Activated T-helper 2 cell treated with anti-CD3 and anti-CD28 coated beads, Interferon-gamma antibody, Interleukin-2, Interleukin-4, amounts not matched to agents 10 μg/mL and 5 μg/mL and 100 μg/mL, durations not matched to agents 14 hours and 24 hours and 36 hours (primary cell): ENCODE results near the gene PTK7. TPM values are rescaled to one million over a fixed set of nuclear protein-coding genes. Genes with fewer than 3 reads are reported as not detected.
A peak's percentile ranks its signal among the peaks of the same experiment; 100 is the strongest.
"Not testable (repeated sequence)": the region's sequence is repeated elsewhere in the genome, so short reads cannot be mapped to it uniquely, and the experiment has no call there.

Experiments used
- DNase-seq: peaks from one replicate; pipeline ENCODE4 v3.0.0; 2021; ENCODE audit warnings: low spot score
- H3K27ac Mint-ChIP-seq: one replicate; pipeline ENCODE4 v1.8.0; 2021; ENCODE audit warnings: mixed read lengths
- H3K27me3 Mint-ChIP-seq: one replicate; pipeline ENCODE4 v1.8.0; 2021; ENCODE audit warnings: low read depth, mixed read lengths
- H3K36me3 Mint-ChIP-seq: one replicate; pipeline ENCODE4 v1.8.0; 2021; ENCODE audit warnings: low read depth, mixed read lengths
- H3K4me1 Mint-ChIP-seq: one replicate; pipeline ENCODE4 v1.8.0; 2021; ENCODE audit warnings: low read depth, mixed read lengths
- H3K4me3 Mint-ChIP-seq: one replicate; pipeline ENCODE4 v1.8.0; 2021; ENCODE audit warnings: low read depth, mild to moderate bottlenecking, moderate library complexity, mixed read lengths
- H3K9me3 Mint-ChIP-seq: one replicate; pipeline ENCODE4 v1.8.0; 2021; ENCODE audit warnings: mixed read lengths
- intact Hi-C: fragments of 100-400 bp; cut with micrococcal nuclease; formaldehyde crosslinking; loops from one replicate; pipeline ENCODE4 v1.15.1; 2023
- total RNA-seq: library from RNA; stranded (reverse); gene quantifications from 2 replicates; pipeline ENCODE4 v1.2.3, GENCODE V29; 2022

The PTK7 gene
- total RNA-seq, 1 donor from 2014 or later, result 3.7 TPM

- Mint-ChIP-seq H3K9me3 (no peaks in the 10 kb centered on the region), H3K27me3 (no peaks in the 10 kb centered on the region), H3K27ac (no peak overlapping the region), H3K4me3 (no peak overlapping the region), H3K36me3 (no peaks in the 10 kb centered on the region), H3K4me1 (no peaks in the 10 kb centered on the region)
- DNase-seq, result no peak
- intact Hi-C loops, result no loop called here
Observed at GRCh38 chr6:43130429-43130828, 54.3 kb downstream of the PTK7 start.

- H3K36me3 Mint-ChIP-seq, H3K27ac Mint-ChIP-seq, DNase-seq, intact Hi-C loops, H3K9me3 Mint-ChIP-seq, H3K4me1 Mint-ChIP-seq, H3K27me3 Mint-ChIP-seq, H3K4me3 Mint-ChIP-seq: not testable (repeated sequence)
Observed at GRCh38 chr6:43131379-43131778, 55.3 kb downstream of the PTK7 start.

GRCh38 chr6:43138267-43138666 is 62.2 kb downstream of the PTK7 start:
- no peak overlapping the region for H3K4me3 Mint-ChIP-seq
- H3K4me1 Mint-ChIP-seq, result no peaks in the 10 kb centered on the region
- no peak for DNase-seq
- no peak overlapping the region for H3K27ac Mint-ChIP-seq
- H3K9me3 Mint-ChIP-seq, result no peaks in the 10 kb centered on the region
- no peaks in the 10 kb centered on the region for H3K36me3 Mint-ChIP-seq
- intact Hi-C loops, result no loop called here
- no peaks in the 10 kb centered on the region for H3K27me3 Mint-ChIP-seq

GRCh38 chr6:43139973-43140372 is 63.9 kb downstream of the PTK7 start:
- H3K4me3 Mint-ChIP-seq, intact Hi-C loops, DNase-seq, H3K9me3 Mint-ChIP-seq, H3K36me3 Mint-ChIP-seq, H3K4me1 Mint-ChIP-seq, H3K27ac Mint-ChIP-seq, H3K27me3 Mint-ChIP-seq: not testable (repeated sequence)

GRCh38 chr6:43141644-43142043 is 65.5 kb downstream of the PTK7 start:
- H3K27me3 Mint-ChIP-seq, result no peaks in the 10 kb centered on the region
- no peak for DNase-seq
- intact Hi-C loops, result no loop called here
- peaks cover 4% of the 10 kb centered on the region for H3K4me1 Mint-ChIP-seq
- no peak overlapping the region for H3K4me3 Mint-ChIP-seq
- H3K27ac Mint-ChIP-seq, result no peak overlapping the region
- no peaks in the 10 kb centered on the region for H3K9me3 Mint-ChIP-seq
- no peaks in the 10 kb centered on the region for H3K36me3 Mint-ChIP-seq

GRCh38 chr6:43142101-43142500 is 66.0 kb downstream of the PTK7 start:
- DNase-seq, result no peak
- Mint-ChIP-seq H3K36me3 (no peaks in the 10 kb centered on the region), H3K27me3 (no peaks in the 10 kb centered on the region), H3K4me1 (peaks cover 4% of the 10 kb centered on the region), H3K4me3 (no peak overlapping the region), H3K9me3 (no peaks in the 10 kb centered on the region), H3K27ac (no peak overlapping the region)
- intact Hi-C loops, result no loop called here

- no peak overlapping the region for H3K4me3 Mint-ChIP-seq
- intact Hi-C loops, result loop anchor here (1.0 kb wide), 3 partner anchors 73 to 242 kb away; no protein-coding TSS in a partner anchor
- H3K36me3 Mint-ChIP-seq, result no peaks in the 10 kb centered on the region
- DNase-seq, result peak; percentile 70
- peaks cover 8% of the 10 kb centered on the region for H3K4me1 Mint-ChIP-seq
- no peaks in the 10 kb centered on the region for H3K27me3 Mint-ChIP-seq
- no peaks in the 10 kb centered on the region for H3K9me3 Mint-ChIP-seq
- peak overlapping the region; percentile 25 for H3K27ac Mint-ChIP-seq
Observed at GRCh38 chr6:43143235-43144128, 67.4 kb downstream of the PTK7 start.

GRCh38 chr6:43144879-43145278 is 68.8 kb downstream of the PTK7 start:
- H3K4me1 Mint-ChIP-seq, result peaks cover 8% of the 10 kb centered on the region
- no peak overlapping the region for H3K27ac Mint-ChIP-seq
- no peaks in the 10 kb centered on the region for H3K27me3 Mint-ChIP-seq
- H3K4me3 Mint-ChIP-seq, result no peak overlapping the region
- DNase-seq, result no peak
- intact Hi-C loops, result no loop called here
- H3K9me3 Mint-ChIP-seq, result no peaks in the 10 kb centered on the region
- H3K36me3 Mint-ChIP-seq, result no peaks in the 10 kb centered on the region

- Mint-ChIP-seq H3K9me3 (no peaks in the 10 kb centered on the region), H3K27ac (no peak overlapping the region)
Observed at GRCh38 chr6:43146261-43146660, 70.1 kb downstream of the PTK7 start.

GRCh38 chr6:43146709-43147688 is 70.9 kb downstream of the PTK7 start:
- intact Hi-C loops, result no loop called here
- no peaks in the 10 kb centered on the region for H3K36me3 Mint-ChIP-seq
- no peaks in the 10 kb centered on the region for H3K27me3 Mint-ChIP-seq
- H3K27ac Mint-ChIP-seq, result no peak overlapping the region
- no peak for DNase-seq
- H3K9me3 Mint-ChIP-seq, result no peaks in the 10 kb centered on the region
- no peak overlapping the region for H3K4me3 Mint-ChIP-seq
- H3K4me1 Mint-ChIP-seq, result peaks cover 8% of the 10 kb centered on the region

More at GRCh38 chr6:43146261-43146660, 70.1 kb downstream of the PTK7 start:
- DNase-seq, result no peak
- Mint-ChIP-seq H3K4me3 (no peak overlapping the region), H3K4me1 (peaks cover 8% of the 10 kb centered on the region), H3K36me3 (no peaks in the 10 kb centered on the region), H3K27me3 (no peaks in the 10 kb centered on the region)
- intact Hi-C loops, result no loop called here

GRCh38 chr6:43147691-43148477 is 71.8 kb downstream of the PTK7 start:
- H3K9me3 Mint-ChIP-seq, result no peaks in the 10 kb centered on the region
- intact Hi-C loops, result no loop called here
- H3K4me1 Mint-ChIP-seq, result peaks cover 8% of the 10 kb centered on the region
- DNase-seq, result no peak
- H3K27me3 Mint-ChIP-seq, result no peaks in the 10 kb centered on the region
- no peaks in the 10 kb centered on the region for H3K36me3 Mint-ChIP-seq
- H3K27ac Mint-ChIP-seq, result no peak overlapping the region
- H3K4me3 Mint-ChIP-seq, result no peak overlapping the region

GRCh38 chr6:43149265-43149664 is 73.2 kb downstream of the PTK7 start:
- no peaks in the 10 kb centered on the region for H3K9me3 Mint-ChIP-seq
- peaks cover 4% of the 10 kb centered on the region for H3K4me1 Mint-ChIP-seq
- intact Hi-C loops, result no loop called here
- DNase-seq, result no peak
- no peak overlapping the region for H3K27ac Mint-ChIP-seq
- H3K36me3 Mint-ChIP-seq, result no peaks in the 10 kb centered on the region
- no peaks in the 10 kb centered on the region for H3K27me3 Mint-ChIP-seq
- H3K4me3 Mint-ChIP-seq, result no peak overlapping the region
